ENCODE data around the gene INTS11. TPM values are rescaled to one million over a fixed set of nuclear protein-coding genes. Genes with fewer than 3 reads are reported as not detected.

INTS11 gene
- polyA plus RNA-seq, 1 experiment, result 95.8 TPM

DNA sequence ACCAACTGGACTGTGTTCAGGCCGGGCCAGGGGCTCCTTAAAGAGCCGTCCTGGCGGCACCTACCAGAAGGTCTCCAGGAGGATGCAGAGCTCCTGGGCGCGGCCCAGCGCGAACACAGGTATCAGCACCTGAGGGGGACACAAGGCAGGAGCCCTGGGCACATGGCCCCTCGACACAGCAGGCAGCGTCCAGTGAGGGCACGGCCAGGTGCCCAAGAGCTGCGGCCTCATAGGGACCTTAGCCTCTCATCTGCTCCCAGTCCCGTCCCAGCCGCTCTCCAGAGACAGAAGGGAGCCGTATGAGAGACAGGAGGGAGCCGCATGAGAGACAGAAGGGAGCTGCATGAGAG lies 10.2 kb downstream of the INTS11 start:
- no peaks in the 10 kb centered on the region for H3K27me3 ChIP-seq (ENCODE audit: control insufficient read depth, insufficient read depth, low read length)
- TF ChIP-seq, protein P1, sequence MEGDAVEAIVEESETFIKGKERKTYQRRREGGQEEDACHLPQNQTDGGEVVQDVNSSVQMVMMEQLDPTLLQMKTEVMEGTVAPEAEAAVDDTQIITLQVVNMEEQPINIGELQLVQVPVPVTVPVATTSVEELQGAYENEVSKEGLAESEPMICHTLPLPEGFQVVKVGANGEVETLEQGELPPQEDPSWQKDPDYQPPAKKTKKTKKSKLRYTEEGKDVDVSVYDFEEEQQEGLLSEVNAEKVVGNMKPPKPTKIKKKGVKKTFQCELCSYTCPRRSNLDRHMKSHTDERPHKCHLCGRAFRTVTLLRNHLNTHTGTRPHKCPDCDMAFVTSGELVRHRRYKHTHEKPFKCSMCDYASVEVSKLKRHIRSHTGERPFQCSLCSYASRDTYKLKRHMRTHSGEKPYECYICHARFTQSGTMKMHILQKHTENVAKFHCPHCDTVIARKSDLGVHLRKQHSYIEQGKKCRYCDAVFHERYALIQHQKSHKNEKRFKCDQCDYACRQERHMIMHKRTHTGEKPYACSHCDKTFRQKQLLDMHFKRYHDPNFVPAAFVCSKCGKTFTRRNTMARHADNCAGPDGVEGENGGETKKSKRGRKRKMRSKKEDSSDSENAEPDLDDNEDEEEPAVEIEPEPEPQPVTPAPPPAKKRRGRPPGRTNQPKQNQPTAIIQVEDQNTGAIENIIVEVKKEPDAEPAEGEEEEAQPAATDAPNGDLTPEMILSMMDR (IDR thresholded peaks at IDR 0.05; ENCODE audit: insufficient read depth, low read depth, low read length), result no peak
- DNase-seq (ENCODE audit: low read depth), result no peak
- ChIA-PET POLR2A (no interaction called here), CTCF (no interaction called here)
- no peak overlapping the region for H3K4me3 ChIP-seq (ENCODE audit: low read depth, low read length)
- peaks cover 39% of the 10 kb centered on the region for H3K36me3 ChIP-seq (ENCODE audit: control insufficient read depth, insufficient read depth, low read length)

DNA sequence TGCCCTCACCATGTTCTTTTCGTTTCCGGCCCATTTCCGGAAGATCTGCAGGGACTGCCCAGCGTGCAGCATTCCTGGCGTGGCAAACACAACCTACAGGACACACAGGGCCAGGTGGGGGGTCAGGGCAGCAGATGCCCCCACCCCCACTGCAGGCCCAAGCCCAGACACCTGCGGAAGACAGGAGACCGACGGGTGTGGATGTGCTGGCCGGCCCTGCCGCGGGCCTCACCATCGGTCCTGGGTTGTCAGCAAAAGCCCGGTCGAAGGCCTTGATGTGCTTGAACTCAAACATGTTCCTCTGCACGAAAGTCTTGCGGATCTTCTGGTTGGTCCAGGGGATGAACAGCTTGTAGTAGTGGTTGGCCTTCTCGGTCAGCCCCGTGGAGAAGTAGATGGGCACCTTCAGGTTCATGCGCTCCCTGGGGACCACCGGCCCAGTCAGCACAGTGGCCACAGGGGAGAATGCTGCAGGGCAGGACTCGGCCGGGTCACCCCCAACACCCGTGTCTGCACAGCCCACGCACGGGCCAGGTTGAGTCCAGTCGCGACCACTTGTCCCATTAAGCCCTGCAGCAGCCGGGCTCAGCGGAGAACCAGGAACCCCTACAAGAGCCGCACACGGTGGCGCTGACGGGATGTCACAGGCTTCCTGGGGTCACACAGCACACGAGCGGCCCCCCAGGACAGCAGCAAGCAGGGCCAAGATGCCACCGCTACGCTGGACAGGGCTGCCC lies 10.8 kb downstream of the INTS11 start:
- no peak overlapping the region for H3K4me3 ChIP-seq (ENCODE audit: low read depth, low read length)
- H3K27me3 ChIP-seq (ENCODE audit: control insufficient read depth, insufficient read depth, low read length), result no peaks in the 10 kb centered on the region
- ChIA-PET POLR2A (no interaction called here), CTCF (no interaction called here)
- peaks cover 37% of the 10 kb centered on the region for H3K36me3 ChIP-seq (ENCODE audit: control insufficient read depth, insufficient read depth, low read length)
- DNase-seq (ENCODE audit: low read depth), result no peak
- TF ChIP-seq, protein P1 (IDR thresholded peaks at IDR 0.05; ENCODE audit: insufficient read depth, low read depth, low read length), result no peak

DNA sequence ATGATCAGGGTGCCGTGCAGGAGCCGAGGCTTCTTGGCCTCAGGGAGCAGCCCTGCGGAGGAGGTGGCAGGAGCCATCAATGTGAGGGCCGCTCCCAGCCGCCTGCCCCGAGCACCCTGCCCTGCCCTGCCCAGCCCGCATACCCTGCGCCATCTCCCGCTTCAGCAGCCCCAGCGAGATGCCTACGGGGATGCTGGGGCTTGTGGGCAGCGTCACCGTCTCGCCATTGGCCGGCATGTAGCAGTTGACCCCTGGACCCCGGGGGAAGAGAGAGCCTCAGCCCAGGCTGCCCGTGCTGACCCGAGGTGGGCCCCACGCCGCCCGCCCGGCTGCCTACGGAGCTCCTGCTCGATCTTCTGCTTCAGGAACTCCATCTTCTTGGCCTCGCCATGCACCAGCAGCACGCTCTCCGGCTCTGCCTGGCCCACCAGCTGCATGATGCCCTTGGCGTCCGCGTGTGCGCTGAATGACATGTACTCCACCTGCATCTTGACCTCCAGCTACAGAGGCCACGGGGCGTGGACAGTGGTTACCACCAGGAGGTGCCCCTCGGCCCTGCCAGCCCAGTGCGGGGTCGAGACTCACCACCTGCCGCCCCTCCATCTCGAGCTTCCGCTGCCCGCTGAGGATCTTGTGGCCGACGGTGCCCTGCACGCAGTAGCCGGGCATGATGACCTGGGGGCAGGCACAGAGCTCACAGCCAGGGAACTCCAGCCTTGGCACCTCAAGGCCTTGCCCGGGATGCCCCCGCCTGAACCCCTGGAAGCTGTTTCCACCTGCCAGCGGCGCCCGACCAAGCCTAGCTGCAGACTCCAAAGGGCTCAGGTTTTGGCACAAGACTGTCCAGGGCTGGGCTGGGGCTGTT lies 11.8 kb downstream of the INTS11 start:
- ChIA-PET POLR2A (no interaction called here), CTCF (no interaction called here)
- H3K4me3 ChIP-seq (ENCODE audit: low read depth, low read length), result no peak overlapping the region
- H3K27me3 ChIP-seq (ENCODE audit: control insufficient read depth, insufficient read depth, low read length), result no peaks in the 10 kb centered on the region
- no peak for DNase-seq (ENCODE audit: low read depth)
- H3K36me3 ChIP-seq (ENCODE audit: control insufficient read depth, insufficient read depth, low read length), result peaks cover 37% of the 10 kb centered on the region
- TF ChIP-seq, protein P1 (IDR thresholded peaks at IDR 0.05; ENCODE audit: insufficient read depth, low read depth, low read length), result no peak

DNA sequence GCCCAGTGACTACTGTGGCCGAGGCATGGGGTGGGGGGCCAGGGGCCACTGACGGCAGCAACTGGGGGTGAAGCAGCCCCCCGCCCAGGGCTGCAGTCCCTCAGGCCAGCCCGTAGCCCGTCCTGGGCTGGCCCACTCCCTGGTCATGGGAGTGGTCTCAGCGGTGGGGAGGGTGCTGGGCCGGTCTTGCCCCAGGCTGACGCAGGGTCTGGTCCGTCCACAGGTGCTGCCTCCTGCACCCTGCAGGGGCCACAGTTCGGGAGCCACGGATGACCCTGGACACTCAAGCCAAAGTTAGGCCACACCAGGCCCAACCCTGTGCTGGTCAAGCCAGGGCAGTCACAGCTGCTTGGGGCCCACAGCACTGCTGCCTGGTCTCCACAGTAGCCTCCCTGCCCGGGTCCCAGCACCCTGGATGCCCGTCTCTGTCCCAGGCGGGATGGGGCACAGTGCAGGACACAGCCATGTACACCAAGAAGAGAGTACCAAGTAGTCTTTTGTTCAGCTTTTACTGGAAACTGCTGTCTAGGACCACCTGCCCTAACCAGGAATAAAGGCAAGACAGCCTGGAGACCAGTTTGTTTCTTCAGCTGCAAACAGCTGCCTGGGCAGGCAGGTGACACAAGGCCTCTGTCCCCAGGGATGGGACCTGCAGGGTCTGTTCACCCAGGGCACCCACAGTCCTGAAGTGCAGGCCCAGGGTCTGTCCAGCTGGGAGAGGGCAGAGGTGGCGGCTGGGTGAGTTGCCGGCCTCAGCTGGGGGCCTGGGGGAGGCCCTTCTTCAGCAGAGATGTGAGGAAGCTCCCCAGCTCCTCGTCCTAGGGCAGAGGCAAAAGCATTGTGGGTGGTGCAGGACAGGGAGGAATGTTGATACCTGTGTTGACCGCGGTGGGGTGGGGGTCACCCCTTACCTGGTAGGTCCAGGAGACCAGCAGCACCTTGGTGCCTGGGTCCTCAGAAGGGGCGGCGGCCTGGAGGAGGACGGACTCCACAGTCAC lies 13.1 kb downstream of the INTS11 start:
- no peak overlapping the region for H3K4me3 ChIP-seq (ENCODE audit: low read depth, low read length)
- TF ChIP-seq, protein P1 (IDR thresholded peaks at IDR 0.05; ENCODE audit: insufficient read depth, low read depth, low read length), result no peak
- ChIA-PET CTCF (no interaction called here), POLR2A (interaction anchor here (0.7 kb wide), 1 partner anchor 19 kb away, joined by 3 read pairs; no protein-coding TSS in a partner anchor)
- no peaks in the 10 kb centered on the region for H3K27me3 ChIP-seq (ENCODE audit: control insufficient read depth, insufficient read depth, low read length)
- peaks cover 35% of the 10 kb centered on the region for H3K36me3 ChIP-seq (ENCODE audit: control insufficient read depth, insufficient read depth, low read length)
- DNase-seq (ENCODE audit: low read depth), result no peak
